Measurements from ENCODE around the gene SQSTM1. TPM values are rescaled to one million over a fixed set of nuclear protein-coding genes. Genes with fewer than 3 reads are reported as not detected.
A peak's percentile ranks its signal among the peaks of the same experiment; 100 is the strongest.

SQSTM1 gene
- total and polyA plus RNA-seq, 4 donors = 127 to 330 (median 256) TPM

- TF ChIP-seq EGR1 (IDR thresholded peaks at IDR 0.05; ENCODE audit: low read depth in 2 of 2) (no peak), JUND (IDR thresholded peaks at IDR 0.05) (no peak), ZBTB33 (IDR thresholded peaks at IDR 0.05) (no peak), CTCF (IDR thresholded peaks at IDR 0.05; ENCODE audit: low read depth, low read length, missing input control) (no peak), MAX (IDR thresholded peaks at IDR 0.05) (no peak), YY1 (IDR thresholded peaks at IDR 0.05) (no peak), RXRA (IDR thresholded peaks at IDR 0.05) (no peak), ATF3 (IDR thresholded peaks at IDR 0.05) (no peak), FOXA2 (IDR thresholded peaks at IDR 0.05) (no peak), SP1 (IDR thresholded peaks at IDR 0.05) (no peak), RAD21 (IDR thresholded peaks at IDR 0.05) (no peak), HNF4A (conservative IDR thresholded peaks at IDR 0.05) (no peak), REST (IDR thresholded peaks at IDR 0.05) (no peak), FOXA1 (IDR thresholded peaks at IDR 0.05) (no peak), GABPA (IDR thresholded peaks at IDR 0.05 in 1 of 2, conservative IDR thresholded peaks at IDR 0.05 in 1 of 2) (no peak), TAF1 (conservative IDR thresholded peaks at IDR 0.05) (no peak), HNF4G (IDR thresholded peaks at IDR 0.05) (no peak), NR2F2 (IDR thresholded peaks at IDR 0.05) (no peak)
- Histone ChIP-seq H3K36me3 (ENCODE audit: control insufficient read depth in 4 of 4, insufficient read depth in 3 of 4, low read depth in 1 of 4, low read length in 3 of 4) (peaks cover 2 to 8% (median 3%) of the 10 kb centered on the region in 4 donors), H3K4me3 (ENCODE audit: low read depth in 1 of 3, low read length in 3 of 3) (peak overlapping the region; percentile 72 to 98 (median 79)), H3K27ac (ENCODE audit: low read depth in 1 of 2, low read length in 2 of 2) (peak overlapping the region; percentile 78 to 89), H3K4me1 (ENCODE audit: control insufficient read depth in 4 of 4, insufficient read depth in 4 of 4, low read length in 3 of 4) (peaks cover 19 to 41% (median 32%) of the 10 kb centered on the region in 4 donors), H3K9me3 (ENCODE audit: control insufficient read depth in 4 of 4, low read length in 3 of 4) (no peaks in the 10 kb centered on the region), H3K9ac (ENCODE audit: low read depth in 1 of 2, low read length in 2 of 2) (peak overlapping the region; percentile 70 to 79), H3K27me3 (ENCODE audit: control insufficient read depth in 4 of 4, insufficient read depth in 4 of 4, low read length in 3 of 4) (no peaks in the 10 kb centered on the region)
- no peak for DNase-seq (ENCODE audit: low spot score)
- 2% methylated on average over 65 of the region's 65 CpGs for WGBS
Measured at GRCh38 chr5:179805529-179806249, 15.0 kb upstream of the SQSTM1 start.

Measured in liver (tissue), 9 donors.